Activated CD4-positive, alpha-beta T cell treated with anti-CD3 and anti-CD28 coated beads, Interleukin-2, amount 10 ng/mL, durations not matched to agents 24 days and 14 days (primary cell): ENCODE results near the gene PDZK1. TPM values are rescaled to one million over a fixed set of nuclear protein-coding genes. Genes with fewer than 3 reads are reported as not detected.
"Not testable (repeated sequence)": the region's sequence is repeated elsewhere in the genome, so short reads cannot be mapped to it uniquely, and the experiment has no call there.

ENCODE experiments used
- DNase-seq: peaks from one replicate; pipeline ENCODE4 v3.0.0; 2022
- H3K27ac Mint-ChIP-seq: one replicate; pipeline ENCODE4 v1.8.0; 2022; ENCODE audit warnings: mild to moderate bottlenecking, mixed read lengths
- H3K27me3 Mint-ChIP-seq: one replicate; pipeline ENCODE4 v1.8.0; 2022; ENCODE audit warnings: mixed read lengths
- H3K36me3 Mint-ChIP-seq: one replicate; pipeline ENCODE4 v1.8.0; 2022; ENCODE audit warnings: low read depth, mild to moderate bottlenecking, mixed read lengths
- H3K4me1 Mint-ChIP-seq: one replicate; pipeline ENCODE4 v1.8.0; 2021; ENCODE audit warnings: mixed read lengths
- H3K4me3 Mint-ChIP-seq: one replicate; pipeline ENCODE4 v1.8.0; 2022; ENCODE audit warnings: mild to moderate bottlenecking, moderate library complexity, mixed read lengths
- H3K9me3 Mint-ChIP-seq: one replicate; pipeline ENCODE4 v1.8.0; 2021; ENCODE audit warnings: mixed read lengths
- intact Hi-C: fragments of 100-400 bp; cut with micrococcal nuclease; formaldehyde crosslinking; loops from one replicate; pipeline ENCODE4 v1.15.1; 2023
- total RNA-seq: library from RNA; stranded (reverse); gene quantifications from 2 replicates; pipeline ENCODE4 v1.2.3, GENCODE V29; 2022

PDZK1 gene
- total RNA-seq, 1 donor from 2014 or later: 0.16 TPM

- Mint-ChIP-seq H3K27ac (no peak overlapping the region), H3K4me3 (no peak overlapping the region), H3K4me1 (peaks cover under 1% of the 10 kb centered on the region), H3K27me3 (peaks cover 25% of the 10 kb centered on the region), H3K9me3 (no peaks in the 10 kb centered on the region), H3K36me3 (no peaks in the 10 kb centered on the region)
- intact Hi-C loops: no loop called here
- no peak for DNase-seq
These were observed 10.6 kb downstream of the PDZK1 start for GRCh38 chr1:145696630-145696960.

DNA sequence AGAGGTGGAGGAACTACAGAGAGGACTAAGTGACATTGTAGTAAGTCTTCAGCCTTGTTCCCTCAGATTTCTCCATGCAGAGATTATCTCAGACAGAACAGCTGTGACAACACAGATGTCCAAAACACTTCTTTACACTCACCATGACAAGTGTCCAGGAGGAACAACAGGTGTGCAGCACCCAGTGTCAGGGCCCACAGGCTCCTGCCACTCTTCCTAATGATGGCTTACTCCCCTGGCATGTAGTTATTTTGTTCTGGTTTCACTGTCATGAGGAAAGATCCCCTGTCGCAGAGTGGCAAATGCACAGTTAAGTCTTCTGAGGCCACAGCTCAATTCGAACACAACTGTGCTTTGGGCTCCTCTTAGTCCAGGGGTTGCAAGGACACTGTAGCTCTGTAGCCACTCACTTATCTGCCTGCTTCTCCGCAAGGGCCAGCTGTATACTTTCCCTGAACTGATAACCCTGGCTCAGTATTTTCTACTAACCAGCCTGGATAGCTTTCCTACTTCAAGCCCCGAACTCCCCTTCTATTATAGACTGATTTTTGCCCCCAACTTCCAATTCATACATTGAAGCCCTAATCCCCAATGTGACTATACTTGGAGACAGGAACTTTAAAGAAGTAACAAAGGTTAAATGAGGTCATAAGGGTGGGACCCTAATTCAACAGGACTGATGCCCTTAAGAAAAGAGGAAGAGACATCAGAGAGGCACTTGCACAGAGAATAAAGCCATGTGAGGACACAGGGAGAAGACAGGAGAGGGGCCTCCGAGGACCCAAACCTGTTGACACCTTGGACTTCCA is 11.1 kb downstream of the PDZK1 start:
- Mint-ChIP-seq H3K36me3 (no peaks in the 10 kb centered on the region), H3K4me1 (peaks cover 2% of the 10 kb centered on the region), H3K27ac (no peak overlapping the region), H3K4me3 (no peak overlapping the region), H3K27me3 (peaks cover 19% of the 10 kb centered on the region), H3K9me3 (no peaks in the 10 kb centered on the region)
- DNase-seq: no peak
- intact Hi-C loops: no loop called here

DNA sequence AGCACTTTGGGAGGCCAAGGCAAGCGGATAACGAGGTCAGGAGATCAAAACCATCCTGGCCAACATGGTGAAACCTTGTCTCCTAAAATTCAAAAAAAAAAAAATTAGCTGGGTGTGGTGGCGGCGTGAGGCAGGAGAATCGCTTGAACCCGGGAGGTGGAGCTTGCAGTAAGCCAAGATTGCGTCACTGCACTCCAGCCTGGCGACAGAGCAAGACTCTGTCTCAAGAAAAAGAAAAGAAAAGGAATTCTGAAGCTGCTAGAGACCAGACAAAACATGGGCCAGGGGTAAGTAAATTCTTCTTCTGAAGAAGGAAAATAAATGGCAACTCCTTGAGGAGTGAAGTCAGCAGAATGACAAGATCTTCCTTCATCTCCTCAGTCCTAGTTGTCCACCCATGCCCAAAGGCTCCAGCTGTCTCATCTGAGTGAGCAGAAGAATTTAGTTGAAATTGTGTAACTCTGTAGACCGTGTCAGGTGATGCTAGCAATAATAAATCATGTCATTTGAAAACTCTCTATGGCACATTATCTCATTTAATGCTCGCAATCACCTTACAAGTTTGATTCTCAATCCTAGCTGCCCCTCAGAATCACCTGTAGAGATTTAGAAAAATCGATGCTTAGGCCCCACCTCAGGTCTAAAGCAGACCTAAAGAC is 14.3 kb downstream of the PDZK1 start:
- peaks cover 26% of the 10 kb centered on the region for H3K4me1 Mint-ChIP-seq
- no peaks in the 10 kb centered on the region for H3K9me3 Mint-ChIP-seq
- no peak overlapping the region for H3K4me3 Mint-ChIP-seq
- intact Hi-C loops: no loop called here
- DNase-seq: no peak
- no peaks in the 10 kb centered on the region for H3K36me3 Mint-ChIP-seq
- H3K27ac Mint-ChIP-seq: no peak overlapping the region
- H3K27me3 Mint-ChIP-seq: peaks cover 5% of the 10 kb centered on the region

- intact Hi-C loops: no loop called here
- no peaks in the 10 kb centered on the region for H3K9me3 Mint-ChIP-seq
- DNase-seq: peak; percentile 89
- H3K27ac Mint-ChIP-seq: peak overlapping the region; percentile 62
- H3K27me3 Mint-ChIP-seq: no peaks in the 10 kb centered on the region
- peaks cover 2% of the 10 kb centered on the region for H3K36me3 Mint-ChIP-seq
- H3K4me3 Mint-ChIP-seq: peak overlapping the region; percentile 43
- peaks cover 26% of the 10 kb centered on the region for H3K4me1 Mint-ChIP-seq
These were observed 16.3 kb downstream of the PDZK1 start for GRCh38 chr1:145690587-145691558.

GRCh38 chr1:145689922-145690321 is 17.2 kb downstream of the PDZK1 start:
- Mint-ChIP-seq H3K27ac (peak overlapping the region; percentile 62), H3K9me3 (no peaks in the 10 kb centered on the region), H3K4me3 (peak overlapping the region; percentile 43), H3K4me1 (peaks cover 26% of the 10 kb centered on the region), H3K27me3 (no peaks in the 10 kb centered on the region), H3K36me3 (peaks cover 2% of the 10 kb centered on the region)
- DNase-seq: no peak
- intact Hi-C loops: no loop called here

GRCh38 chr1:145688924-145689323 is 18.2 kb downstream of the PDZK1 start:
- no peaks in the 10 kb centered on the region for H3K27me3 Mint-ChIP-seq
- H3K36me3 Mint-ChIP-seq: peaks cover 2% of the 10 kb centered on the region
- intact Hi-C loops: no loop called here
- H3K27ac Mint-ChIP-seq: no peak overlapping the region
- peaks cover 26% of the 10 kb centered on the region for H3K4me1 Mint-ChIP-seq
- no peak overlapping the region for H3K4me3 Mint-ChIP-seq
- DNase-seq: no peak
- no peaks in the 10 kb centered on the region for H3K9me3 Mint-ChIP-seq

GRCh38 chr1:145688328-145688727 is 18.8 kb downstream of the PDZK1 start:
- no peak for DNase-seq
- Mint-ChIP-seq H3K36me3 (peaks cover 2% of the 10 kb centered on the region), H3K27me3 (no peaks in the 10 kb centered on the region), H3K4me3 (no peak overlapping the region), H3K27ac (no peak overlapping the region), H3K9me3 (no peaks in the 10 kb centered on the region), H3K4me1 (peaks cover 26% of the 10 kb centered on the region)
- intact Hi-C loops: no loop called here

GRCh38 chr1:145686078-145686477 is 21.1 kb downstream of the PDZK1 start:
- H3K4me1 Mint-ChIP-seq: peaks cover 25% of the 10 kb centered on the region
- H3K27ac Mint-ChIP-seq, H3K27me3 Mint-ChIP-seq, H3K4me3 Mint-ChIP-seq, H3K36me3 Mint-ChIP-seq, intact Hi-C loops, H3K9me3 Mint-ChIP-seq, DNase-seq: not testable (repeated sequence)

DNA sequence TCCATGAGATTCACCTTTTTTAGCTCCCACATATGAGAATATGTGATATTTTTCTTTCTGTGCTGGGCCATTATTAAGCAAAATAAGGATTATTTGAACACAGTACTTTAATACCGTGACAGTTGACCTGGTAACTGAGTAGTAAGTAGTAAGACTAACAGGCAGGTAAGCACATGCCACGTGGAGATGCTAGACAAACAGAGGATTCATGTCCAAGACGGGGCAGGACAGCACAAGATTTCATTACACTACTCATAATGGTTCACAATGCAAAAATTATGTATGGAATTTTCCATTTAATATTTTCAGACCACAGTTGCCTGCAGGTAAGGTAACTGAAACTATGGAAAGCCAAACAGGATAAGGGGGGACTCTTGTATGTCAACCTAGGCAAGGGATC is 22.3 kb downstream of the PDZK1 start:
- H3K4me3 Mint-ChIP-seq, H3K9me3 Mint-ChIP-seq, H3K27me3 Mint-ChIP-seq, intact Hi-C loops, H3K27ac Mint-ChIP-seq, H3K36me3 Mint-ChIP-seq, DNase-seq: not testable (repeated sequence)
- peaks cover 12% of the 10 kb centered on the region for H3K4me1 Mint-ChIP-seq

DNA sequence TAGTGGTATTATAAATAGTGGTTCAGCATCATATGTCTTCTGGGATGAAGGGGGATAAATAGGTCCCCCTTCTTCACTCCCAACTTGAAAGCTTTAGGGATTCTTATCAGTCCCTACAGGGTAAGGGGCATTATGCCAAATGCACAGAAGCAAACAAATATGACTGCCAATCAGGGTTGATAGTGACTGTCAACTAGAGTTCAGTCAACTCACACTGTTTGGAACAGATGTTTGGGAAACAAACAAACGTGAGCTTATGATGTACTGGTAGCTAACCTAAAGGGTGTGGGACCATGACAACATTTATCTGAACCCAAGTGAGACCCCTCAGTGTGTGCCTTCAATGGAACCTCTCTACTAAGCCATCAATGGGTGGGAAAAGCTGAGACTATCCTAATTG is 34.0 kb downstream of the PDZK1 start:
- DNase-seq, H3K4me3 Mint-ChIP-seq, H3K27me3 Mint-ChIP-seq, intact Hi-C loops, H3K27ac Mint-ChIP-seq, H3K9me3 Mint-ChIP-seq: not testable (repeated sequence)
- Mint-ChIP-seq H3K36me3 (peaks cover 11% of the 10 kb centered on the region), H3K4me1 (peaks cover 11% of the 10 kb centered on the region)

DNA sequence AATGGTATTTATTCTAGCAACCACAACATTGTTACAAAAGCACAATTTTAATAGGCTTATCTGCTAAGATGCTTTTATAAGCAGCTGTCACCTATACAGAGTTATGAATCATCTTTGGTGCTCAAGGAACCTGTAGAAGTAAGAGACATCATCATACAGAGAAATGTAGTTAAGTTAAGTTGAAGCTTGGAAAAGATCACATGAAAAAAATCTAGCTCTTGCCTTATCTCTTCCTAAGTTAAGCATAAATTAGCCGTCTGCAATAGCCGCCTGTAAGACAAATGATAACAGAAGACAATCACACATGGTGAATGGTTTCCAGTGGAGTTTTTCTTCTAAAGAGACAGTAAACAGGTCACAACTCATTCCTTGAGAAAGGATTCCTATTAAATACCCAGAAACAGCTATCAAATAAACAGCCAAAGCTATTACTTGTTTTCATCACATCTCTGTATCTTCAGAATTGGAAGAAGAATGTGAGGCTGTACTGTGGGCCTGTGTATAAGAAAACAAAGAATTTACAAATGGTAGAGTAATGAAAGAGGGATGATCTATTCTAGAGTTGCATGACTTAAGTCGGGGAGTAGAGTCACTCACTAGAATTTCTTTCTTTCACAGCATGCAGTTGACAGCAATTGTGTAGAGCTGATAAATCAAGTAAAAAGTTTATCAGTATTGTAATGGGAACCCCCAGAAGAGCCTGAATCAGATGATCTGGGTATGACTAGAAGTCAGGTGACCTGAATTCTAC is 36.0 kb downstream of the PDZK1 start:
- H3K4me1 Mint-ChIP-seq, H3K9me3 Mint-ChIP-seq, H3K4me3 Mint-ChIP-seq, H3K27me3 Mint-ChIP-seq, intact Hi-C loops, DNase-seq, H3K27ac Mint-ChIP-seq: not testable (repeated sequence)
- peaks cover 17% of the 10 kb centered on the region for H3K36me3 Mint-ChIP-seq

DNA sequence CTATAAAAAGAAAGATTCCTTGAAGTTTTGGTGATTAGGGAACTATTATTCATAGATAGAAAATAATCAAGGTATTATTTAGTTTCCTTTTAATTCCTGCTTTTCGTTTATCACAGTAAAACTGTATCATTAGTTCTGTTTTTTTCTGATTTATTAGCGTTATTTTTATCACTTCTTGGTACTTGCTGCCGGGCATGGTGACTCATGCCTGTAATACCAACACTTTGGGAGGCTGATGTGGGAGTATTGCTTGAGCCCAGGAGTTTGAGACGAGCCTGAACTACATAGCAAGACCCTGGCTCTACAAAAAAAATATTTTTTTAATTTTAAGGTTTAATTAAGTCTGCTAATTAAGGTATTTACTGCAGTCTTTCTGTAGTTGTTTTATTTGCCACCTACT is 42.2 kb downstream of the PDZK1 start:
- H3K27me3 Mint-ChIP-seq: not testable (repeated sequence)

DNA sequence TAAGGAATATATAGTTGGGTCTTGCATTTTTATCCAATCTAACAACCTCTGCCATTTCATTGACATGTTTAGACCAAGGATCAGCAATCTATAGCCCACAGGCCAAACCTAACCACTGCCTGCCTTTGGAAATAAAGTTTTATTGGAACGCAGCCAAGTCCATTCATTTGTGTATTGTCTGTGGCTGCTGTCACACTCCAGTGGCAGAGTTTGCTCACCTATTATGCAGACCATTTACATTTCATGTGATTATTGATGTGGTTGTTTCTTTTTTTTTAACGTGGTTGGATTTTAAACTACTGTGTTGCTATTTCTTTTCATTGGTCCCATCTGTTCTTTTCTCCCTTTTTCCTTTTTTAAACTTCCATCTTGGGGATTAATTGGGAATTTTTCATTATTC is 44.7 kb downstream of the PDZK1 start:
- peaks cover 13% of the 10 kb centered on the region for H3K36me3 Mint-ChIP-seq
- intact Hi-C loops, DNase-seq: not testable (repeated sequence)

More for the DNA sequence above, 42.2 kb downstream of the PDZK1 start:
- H3K36me3 Mint-ChIP-seq: peaks cover 14% of the 10 kb centered on the region
- DNase-seq, H3K4me3 Mint-ChIP-seq, H3K9me3 Mint-ChIP-seq, H3K4me1 Mint-ChIP-seq, H3K27ac Mint-ChIP-seq, intact Hi-C loops: not testable (repeated sequence)

More for the DNA sequence above, 44.7 kb downstream of the PDZK1 start:
- H3K9me3 Mint-ChIP-seq, H3K4me1 Mint-ChIP-seq, H3K27ac Mint-ChIP-seq, H3K27me3 Mint-ChIP-seq, H3K4me3 Mint-ChIP-seq: not testable (repeated sequence)
